SK-N-SH (cell line): Measurements from ENCODE around the gene TNFRSF1A. TPM values are rescaled to one million over a fixed set of nuclear protein-coding genes. Genes with fewer than 3 reads are reported as not detected.

Source experiments
- CTCF ChIA-PET: fragments of 300-600, 350-600 bp; formaldehyde crosslinking; extraction: SDS; loops from one replicate; lab custom pipeline; 2021; lab: Yijun Ruan, JAX
- POLR2A ChIA-PET: fragments of 350-600 bp; sonication (Branson Sonifier 250); formaldehyde crosslinking; extraction: SDS; loops from one replicate; lab custom pipeline; 2020; ENCODE audit warnings: antibody characterized with exemption, inconsistent platforms; lab: Yijun Ruan, JAX
- DNase-seq: peaks from one replicate; pipeline ENCODE4 v3.0.0; 2012
- H2AFZ ChIP-seq: fragments of 200-600 bp; sonication (generic); 2 replicates; pipeline ENCODE4 v1.8.1; 2016; ENCODE audit warnings: antibody characterized with exemption, mild to moderate bottlenecking, low read depth
- H3F3A ChIP-seq: fragments of 200-600 bp; sonication (generic); replicated peaks from 2 replicates; pipeline ENCODE3; 2016; ENCODE audit warnings: antibody characterized with exemption, mild to moderate bottlenecking; ENCODE audit not compliant: insufficient read depth
- H3K27ac ChIP-seq, 2 experiments: fragments of 200-500 bp in 1 of 2; fragments of 200-600 bp in 1 of 2; sonication (Bioruptor generic) in 1 of 2; sonication (generic), shearing (Covaris generic) in 1 of 2; 2 replicates each; pipeline versions ENCODE4 v1.5.1 to v1.6.1; 2014 to 2016; ENCODE audit warnings: low read depth in 2 of 2, inconsistent platforms in 1 of 2, low read length in 1 of 2, mild to moderate bottlenecking in 1 of 2, mixed read lengths in 1 of 2
- H3K27me3 ChIP-seq: fragments of 200-600 bp; sonication (generic), shearing (Covaris generic); 2 replicates; pipeline ENCODE4 v1.6.1; 2016; ENCODE audit warnings: mixed run types; ENCODE audit not compliant: insufficient read depth
- H3K36me3 ChIP-seq, 2 experiments: fragments of 200-500 bp in 1 of 2; fragments of 200-600 bp in 1 of 2; sonication (Bioruptor generic) in 1 of 2; sonication (generic) in 1 of 2; replicated peaks in 1 of 2; 2 replicates each; pipeline versions ENCODE3 to v1.5.1; 2014 to 2016; ENCODE audit warnings: low read length in 1 of 2, mild to moderate bottlenecking in 1 of 2; ENCODE audit not compliant: insufficient read depth in 2 of 2, control insufficient read depth in 1 of 2
- H3K4me1 ChIP-seq, 2 experiments: fragments of 200-500 bp in 1 of 2; fragments of 200-600 bp in 1 of 2; sonication (Bioruptor generic) in 1 of 2; sonication (generic), shearing (Covaris generic) in 1 of 2; 2 replicates each; pipeline versions ENCODE4 v1.5.1 to v1.6.1; 2014 to 2016; ENCODE audit warnings: low read depth in 1 of 2, low read length in 1 of 2, mixed run types in 1 of 2; ENCODE audit not compliant: insufficient read depth in 2 of 2, control insufficient read depth in 1 of 2
- H3K4me2 ChIP-seq: fragments of 200-600 bp; sonication (generic), shearing (Covaris generic); 2 replicates; pipeline ENCODE4 v1.6.1; 2017; ENCODE audit warnings: mixed run types
- H3K4me3 ChIP-seq, 2 experiments: fragments of 200-500 bp in 1 of 2; fragments of 200-600 bp in 1 of 2; sonication (Bioruptor generic) in 1 of 2; sonication (generic), shearing (Covaris generic) in 1 of 2; 2 replicates each; pipeline versions ENCODE4 v1.5.1 to v1.8.1; 2014 to 2016; ENCODE audit warnings: low read depth in 2 of 2, inconsistent platforms in 1 of 2, low read length in 1 of 2, mild to moderate bottlenecking in 1 of 2, mixed read lengths in 1 of 2, moderate library complexity in 1 of 2
- H3K79me2 ChIP-seq: fragments of 200-600 bp; sonication (generic); 2 replicates; pipeline ENCODE4 v1.8.1; 2017; ENCODE audit warnings: mild to moderate bottlenecking; ENCODE audit not compliant: insufficient read depth
- H3K9ac ChIP-seq: fragments of 200-600 bp; sonication (generic); 2 replicates; pipeline ENCODE4 v1.6.1; 2017; ENCODE audit warnings: mixed run types
- H3K9me2 ChIP-seq: fragments of 200-600 bp; sonication (generic); 2 replicates; pipeline ENCODE4 v1.6.1; 2017; ENCODE audit warnings: mixed run types
- H3K9me3 ChIP-seq: fragments of 200-600 bp; sonication (generic); 2 replicates; pipeline ENCODE4 v1.6.1; 2017; ENCODE audit warnings: mixed run types, mild to moderate bottlenecking, moderate library complexity
- H4K20me1 ChIP-seq: fragments of 200-600 bp; sonication (generic); 2 replicates; pipeline ENCODE4 v1.6.1; 2017; ENCODE audit warnings: mild to moderate bottlenecking, mixed run types; ENCODE audit not compliant: insufficient read depth
- CHD2 ChIP-seq: fragments of 150-350 bp; IDR thresholded peaks from 2 replicates; pipeline ENCODE4 v1.6.1; 2018; ENCODE audit warnings: low read length; ENCODE audit not compliant: partially characterized antibody
- ELF1 ChIP-seq: IDR thresholded peaks from 2 replicates; pipeline ENCODE4 v1.4.0; 2012
- EP300 ChIP-seq, 2 experiments: IDR thresholded peaks; 2 replicates each; pipeline versions ENCODE4 v1.4.0 to v1.6.1; 2012; ENCODE audit warnings: borderline replicate concordance in 1 of 2, low read depth in 1 of 2, low read length in 1 of 2
- EZH2phosphoT487 ChIP-seq: fragments of 200-600 bp; sonication (generic); IDR thresholded peaks from 2 replicates; pipeline ENCODE4 v1.6.1; 2017; ENCODE audit warnings: low read depth, mixed run types, mild to moderate bottlenecking, antibody characterized with exemption, moderate library complexity, borderline replicate concordance
- FOSL2 ChIP-seq: IDR thresholded peaks from 2 replicates; pipeline ENCODE4 v1.4.0; 2012; ENCODE audit warnings: low read depth, mild to moderate bottlenecking, moderate library complexity, borderline replicate concordance
- FOXJ3 ChIP-seq: sonication (generic); formaldehyde crosslinking; IDR thresholded peaks from 2 replicates; pipeline ENCODE4 v1.5.1; 2020; ENCODE audit warnings: mild to moderate bottlenecking, missing genetic modification reagents
- GATA2 ChIP-seq: sonication (generic); formaldehyde crosslinking; IDR thresholded peaks from 2 replicates; pipeline ENCODE4 v1.5.0; 2020; ENCODE audit warnings: mild to moderate bottlenecking, missing genetic modification reagents
- JUND ChIP-seq: IDR thresholded peaks from 2 replicates; pipeline ENCODE4 v1.4.0; 2012
- MXI1 ChIP-seq: IDR thresholded peaks from 2 replicates; pipeline ENCODE4 v1.6.1; 2012; ENCODE audit warnings: mild to moderate bottlenecking, low read depth, low read length, improper control_type of control experiment
- NFIC ChIP-seq: IDR thresholded peaks from 2 replicates; pipeline ENCODE4 v1.4.0; 2012; ENCODE audit warnings: borderline replicate concordance
- NRF1 ChIP-seq: IDR thresholded peaks from 2 replicates; pipeline ENCODE4 v1.6.1; 2012; ENCODE audit warnings: low read depth, mild to moderate bottlenecking, low read length
- RFX5 ChIP-seq: IDR thresholded peaks from 2 replicates; pipeline ENCODE4 v1.6.1; 2012; ENCODE audit warnings: mild to moderate bottlenecking, improper control_type of control experiment, low read length
- RXRA ChIP-seq: IDR thresholded peaks from 2 replicates; pipeline ENCODE4 v1.4.0; 2012; ENCODE audit warnings: low read depth, mild to moderate bottlenecking, borderline replicate concordance
- SIN3A ChIP-seq: IDR thresholded peaks from 2 replicates; pipeline ENCODE4 v1.6.1; 2012; ENCODE audit warnings: low read depth, mild to moderate bottlenecking, low read length, moderate library complexity, borderline replicate concordance
- SMC3 ChIP-seq: IDR thresholded peaks from 2 replicates; pipeline ENCODE4 v1.6.1; 2012; ENCODE audit warnings: low read depth, low read length, improper control_type of control experiment
- TAF1 ChIP-seq: IDR thresholded peaks from 2 replicates; pipeline ENCODE4 v1.6.1; 2012; ENCODE audit warnings: low read depth, mild to moderate bottlenecking, low read length, moderate library complexity, borderline replicate concordance
- TEAD4 ChIP-seq: IDR thresholded peaks from 2 replicates; pipeline ENCODE4 v1.4.0; 2012; ENCODE audit warnings: mild to moderate bottlenecking, borderline replicate concordance; ENCODE audit not compliant: insufficient read depth
- WGBS: methylation state at CpG from one replicate; pipeline ENCODE4 v1.1.6; 2017; ENCODE audit warnings: low lambda C conversion rate; 5-methylcytosine and 5-hydroxymethylcytosine counted together
- polyA plus RNA-seq, 3 experiments: library from polyadenylated mRNA; depleted of rRNA; stranded (reverse); fragments of >200 nt; gene quantifications; 2 replicates each; pipeline ENCODE4 v1.2.3, GENCODE V29; 2012
- TF ChIP-seq, protein P1 (sequence below): fragments of 150-350 bp; IDR thresholded peaks from 2 replicates; pipeline ENCODE4 v1.6.1; 2016; ENCODE audit warnings: mild to moderate bottlenecking, low read depth, low read length
- TF ChIP-seq, protein P2 (sequence below): IDR thresholded peaks from 2 replicates; pipeline ENCODE4 v1.4.0; 2012; ENCODE audit warnings: low read depth, borderline replicate concordance
- TF ChIP-seq, protein P3 (sequence below): IDR thresholded peaks from 2 replicates; pipeline ENCODE4 v1.4.0; 2012; ENCODE audit warnings: low read depth, borderline replicate concordance
- TF ChIP-seq, protein P4 (sequence below): IDR thresholded peaks from 2 replicates; pipeline ENCODE4; 2012

TNFRSF1A gene
- polyA plus RNA-seq, 1 of the 3 experiments (the other 2 are of a cell fraction) = 92.9 TPM

DNA sequence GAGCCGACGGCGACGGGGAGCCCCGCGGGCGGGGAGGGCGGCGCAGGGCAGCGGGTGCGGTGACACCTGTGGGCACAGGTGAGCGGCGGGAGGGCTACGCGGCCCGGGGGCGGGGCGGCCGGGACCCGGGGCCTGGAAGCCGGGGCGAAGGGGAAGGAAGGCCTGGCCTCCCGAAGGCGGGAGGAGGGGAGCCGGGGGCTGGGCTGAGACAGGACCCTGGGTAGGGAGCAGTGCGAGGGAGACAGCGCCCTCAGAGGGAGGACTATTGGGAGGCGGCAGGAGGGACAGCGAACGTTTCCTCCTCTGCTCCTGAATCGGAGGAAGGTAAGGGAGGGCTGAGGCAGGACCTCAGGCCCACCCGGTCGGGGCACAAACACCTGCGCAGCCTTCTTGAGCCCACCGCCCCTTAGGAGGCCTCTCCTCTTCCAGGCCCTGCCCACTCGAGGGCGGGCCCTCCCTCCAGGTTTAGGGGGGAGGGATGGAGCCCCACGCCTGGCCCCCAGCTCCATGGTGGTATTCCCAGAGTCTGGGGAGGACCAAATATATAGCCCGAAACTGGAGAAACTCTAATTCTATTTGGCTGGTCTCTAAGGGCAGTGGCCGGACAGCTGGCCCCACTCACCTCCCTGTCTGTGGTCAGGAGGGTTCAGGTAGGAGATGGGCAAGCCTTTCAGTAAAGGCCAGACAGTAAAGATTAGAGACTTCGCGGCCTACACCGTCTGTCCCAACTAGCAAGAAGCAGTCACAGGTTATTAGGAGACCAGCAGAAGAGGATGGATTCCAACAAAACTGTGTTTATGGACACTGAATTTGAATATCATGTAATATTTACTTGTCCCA is 30.9 kb downstream of the TNFRSF1A start:
- ChIA-PET POLR2A (no interaction called here), CTCF (no interaction called here)
- no peaks in the 10 kb centered on the region for H3K79me2 ChIP-seq
- no peaks in the 10 kb centered on the region for H3K27me3 ChIP-seq
- peak overlapping the region; percentile 52; the same call in 1 of the 2 replicates for H3K4me2 ChIP-seq
- TF ChIP-seq JUND (no peak), ELF1 (no peak), TAF1 (no peak), SMC3 (no peak), EZH2phosphoT487 (no peak), CHD2 (no peak), TEAD4 (no peak)
- TF ChIP-seq, protein P1, sequence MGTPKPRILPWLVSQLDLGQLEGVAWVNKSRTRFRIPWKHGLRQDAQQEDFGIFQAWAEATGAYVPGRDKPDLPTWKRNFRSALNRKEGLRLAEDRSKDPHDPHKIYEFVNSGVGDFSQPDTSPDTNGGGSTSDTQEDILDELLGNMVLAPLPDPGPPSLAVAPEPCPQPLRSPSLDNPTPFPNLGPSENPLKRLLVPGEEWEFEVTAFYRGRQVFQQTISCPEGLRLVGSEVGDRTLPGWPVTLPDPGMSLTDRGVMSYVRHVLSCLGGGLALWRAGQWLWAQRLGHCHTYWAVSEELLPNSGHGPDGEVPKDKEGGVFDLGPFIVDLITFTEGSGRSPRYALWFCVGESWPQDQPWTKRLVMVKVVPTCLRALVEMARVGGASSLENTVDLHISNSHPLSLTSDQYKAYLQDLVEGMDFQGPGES = no peak
- DNase-seq = no peak
- H3K9me2 ChIP-seq = no peaks in the 10 kb centered on the region
- H4K20me1 ChIP-seq = no peaks in the 10 kb centered on the region
- no peaks in the 10 kb centered on the region for H3K9me3 ChIP-seq
- peaks cover 0 to 12% of the 10 kb centered on the region in 2 experiments; a peak in 1 of 4 replicates for H3K4me1 ChIP-seq
- no peak overlapping the region for H2AFZ ChIP-seq
- H3K4me3 ChIP-seq = peak overlapping the region in 1 of 2 experiments; percentile 45; a peak in 2 of 4 replicates
- WGBS = 66% methylated on average over 19 of the region's 43 CpGs
- no peak overlapping the region for H3K27ac ChIP-seq
- H3F3A ChIP-seq = no peaks in the 10 kb centered on the region
- no peak overlapping the region for H3K9ac ChIP-seq
- H3K36me3 ChIP-seq = no peaks in the 10 kb centered on the region

DNA sequence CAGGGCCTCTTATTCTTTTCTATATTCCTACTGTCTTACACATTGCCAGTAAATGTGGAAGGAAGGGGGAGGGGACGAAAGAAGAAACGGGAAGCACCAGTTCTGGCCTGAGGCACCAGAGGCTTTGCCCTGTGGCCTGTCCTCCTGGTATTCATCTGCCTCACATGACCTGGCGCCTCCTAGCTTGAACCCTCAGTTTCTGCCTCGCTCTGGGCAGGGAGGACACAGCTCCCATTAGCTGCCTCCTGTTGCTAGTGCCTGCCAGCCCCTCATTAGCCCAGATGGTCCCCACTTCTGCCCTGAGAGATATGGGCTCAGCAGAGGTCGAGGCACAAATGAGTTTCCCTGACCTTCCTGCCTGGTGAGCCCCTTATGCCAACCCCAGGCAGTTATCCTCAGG is 34.3 kb downstream of the TNFRSF1A start:
- H3K9ac ChIP-seq = no peak overlapping the region
- no peaks in the 10 kb centered on the region for H3K9me2 ChIP-seq
- no peaks in the 10 kb centered on the region for H3K79me2 ChIP-seq
- no peak overlapping the region for H3K4me2 ChIP-seq
- ChIA-PET CTCF (interaction anchor here (1.0 to 1.8 kb wide), 5 partner anchors 21 to 341 kb away, joined by 3 to 5 read pairs (median 4); no protein-coding TSS in a partner anchor), POLR2A (no interaction called here)
- H3K4me1 ChIP-seq = peaks cover 0 to 5% of the 10 kb centered on the region in 2 experiments; a peak in 1 of 4 replicates
- DNase-seq = no peak
- no peak overlapping the region for H3K27ac ChIP-seq
- no peaks in the 10 kb centered on the region for H3K9me3 ChIP-seq
- H3K4me3 ChIP-seq = no peak overlapping the region
- no peak overlapping the region for H2AFZ ChIP-seq
- 100% methylated on average over 4 of the region's 5 CpGs for WGBS
- no peaks in the 10 kb centered on the region for H3F3A ChIP-seq
- H3K27me3 ChIP-seq = no peaks in the 10 kb centered on the region
- H3K36me3 ChIP-seq = no peaks in the 10 kb centered on the region
- no peaks in the 10 kb centered on the region for H4K20me1 ChIP-seq
- TF ChIP-seq, protein P2, sequence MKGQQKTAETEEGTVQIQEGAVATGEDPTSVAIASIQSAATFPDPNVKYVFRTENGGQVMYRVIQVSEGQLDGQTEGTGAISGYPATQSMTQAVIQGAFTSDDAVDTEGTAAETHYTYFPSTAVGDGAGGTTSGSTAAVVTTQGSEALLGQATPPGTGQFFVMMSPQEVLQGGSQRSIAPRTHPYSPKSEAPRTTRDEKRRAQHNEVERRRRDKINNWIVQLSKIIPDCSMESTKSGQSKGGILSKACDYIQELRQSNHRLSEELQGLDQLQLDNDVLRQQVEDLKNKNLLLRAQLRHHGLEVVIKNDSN = no peak
- TF ChIP-seq, protein P3, sequence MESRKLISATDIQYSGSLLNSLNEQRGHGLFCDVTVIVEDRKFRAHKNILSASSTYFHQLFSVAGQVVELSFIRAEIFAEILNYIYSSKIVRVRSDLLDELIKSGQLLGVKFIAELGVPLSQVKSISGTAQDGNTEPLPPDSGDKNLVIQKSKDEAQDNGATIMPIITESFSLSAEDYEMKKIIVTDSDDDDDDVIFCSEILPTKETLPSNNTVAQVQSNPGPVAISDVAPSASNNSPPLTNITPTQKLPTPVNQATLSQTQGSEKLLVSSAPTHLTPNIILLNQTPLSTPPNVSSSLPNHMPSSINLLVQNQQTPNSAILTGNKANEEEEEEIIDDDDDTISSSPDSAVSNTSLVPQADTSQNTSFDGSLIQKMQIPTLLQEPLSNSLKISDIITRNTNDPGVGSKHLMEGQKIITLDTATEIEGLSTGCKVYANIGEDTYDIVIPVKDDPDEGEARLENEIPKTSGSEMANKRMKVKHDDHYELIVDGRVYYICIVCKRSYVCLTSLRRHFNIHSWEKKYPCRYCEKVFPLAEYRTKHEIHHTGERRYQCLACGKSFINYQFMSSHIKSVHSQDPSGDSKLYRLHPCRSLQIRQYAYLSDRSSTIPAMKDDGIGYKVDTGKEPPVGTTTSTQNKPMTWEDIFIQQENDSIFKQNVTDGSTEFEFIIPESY = no peak
- TF ChIP-seq SMC3 (no peak), SIN3A (no peak), NFIC (no peak), TAF1 (no peak), EP300 (IDR thresholded peaks at IDR 0.05; ENCODE audit: borderline replicate concordance in 1 of 2, low read depth in 1 of 2, low read length in 1 of 2) (no peak), FOXJ3 (CRISPR knock-in tag) (no peak), RFX5 (no peak), FOSL2 (no peak), MXI1 (no peak), NRF1 (no peak), RXRA (no peak), CHD2 (no peak), GATA2 (CRISPR knock-in tag) (no peak)
- TF ChIP-seq, protein P4, sequence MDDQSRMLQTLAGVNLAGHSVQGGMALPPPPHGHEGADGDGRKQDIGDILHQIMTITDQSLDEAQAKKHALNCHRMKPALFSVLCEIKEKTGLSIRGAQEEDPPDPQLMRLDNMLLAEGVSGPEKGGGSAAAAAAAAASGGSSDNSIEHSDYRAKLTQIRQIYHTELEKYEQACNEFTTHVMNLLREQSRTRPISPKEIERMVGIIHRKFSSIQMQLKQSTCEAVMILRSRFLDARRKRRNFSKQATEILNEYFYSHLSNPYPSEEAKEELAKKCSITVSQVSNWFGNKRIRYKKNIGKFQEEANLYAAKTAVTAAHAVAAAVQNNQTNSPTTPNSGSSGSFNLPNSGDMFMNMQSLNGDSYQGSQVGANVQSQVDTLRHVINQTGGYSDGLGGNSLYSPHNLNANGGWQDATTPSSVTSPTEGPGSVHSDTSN = no peak
